D721Med (cell line): Measurements from ENCODE around the gene LIN54.
A peak's percentile ranks its signal among the peaks of the same experiment; 100 is the strongest.
"Not testable (repeated sequence)": the region's sequence is repeated elsewhere in the genome, so short reads cannot be mapped to it uniquely, and the experiment has no call there.

Source experiments
- DNase-seq: peaks from one replicate; pipeline ENCODE4 v3.0.0; 2011; ENCODE audit warnings: low spot score; ENCODE audit not compliant: insufficient read length
- FAIRE-seq: peaks from 2 replicates; lab custom pipeline; 2011; peaks lifted over from hg19 to GRCh38; lab: Jason Lieb, UNC
- CTCF ChIP-seq: IDR thresholded peaks from 2 replicates; pipeline ENCODE4 v1.5.1; 2012; ENCODE audit warnings: mild to moderate bottlenecking, control low read depth; ENCODE audit not compliant: insufficient read depth; ENCODE audit errors: missing control alignments

LIN54 gene

GRCh38 chr4:83036991-83037665 is 26.5 kb upstream of the LIN54 start:
- DNase-seq (no peak), FAIRE-seq (no peak)
- TF ChIP-seq CTCF = no peak

GRCh38 chr4:83034630-83035494 is 24.2 kb upstream of the LIN54 start, which contains the start of gene COPS4:
COPS4 (plus strand) TSS chr4:83035183; CDS start chr4:83035225, 42 bp downstream.
- FAIRE-seq = peak; percentile 93
- TF ChIP-seq CTCF = no peak
- peak; percentile 34 for DNase-seq

GRCh38 chr4:83029688-83030087 is 19.1 kb upstream of the LIN54 start:
- DNase-seq (no peak), FAIRE-seq (no peak)
- no peak for TF ChIP-seq CTCF

DNA sequence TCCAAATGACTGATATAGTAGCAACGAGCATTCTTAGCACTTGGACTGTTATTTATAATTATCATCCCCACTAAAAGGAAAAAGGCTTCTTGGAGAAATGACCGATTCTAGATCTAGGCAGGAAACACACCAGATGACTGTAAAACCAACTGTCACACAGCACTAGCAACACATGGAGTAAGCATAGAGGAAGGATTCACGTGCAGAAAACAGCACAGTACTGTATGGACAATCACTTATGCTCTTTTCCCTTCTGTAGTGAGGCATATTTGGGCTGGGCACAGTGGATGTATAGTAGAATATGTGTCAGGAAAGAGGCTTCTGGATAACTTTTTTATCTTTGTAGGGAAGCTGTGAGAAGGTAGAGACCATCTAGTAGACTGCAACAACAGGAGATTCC is 18.4 kb upstream of the LIN54 start:
- no peak for FAIRE-seq
- TF ChIP-seq CTCF = no peak

GRCh38 chr4:83025563-83025962 is 14.9 kb upstream of the LIN54 start:
- no peak for DNase-seq
- TF ChIP-seq CTCF = no peak
- FAIRE-seq = no peak

More for the DNA sequence above, 18.4 kb upstream of the LIN54 start:
- DNase-seq = no peak

GRCh38 chr4:83024233-83024632 is 13.6 kb upstream of the LIN54 start:
- FAIRE-seq (no peak), DNase-seq (no peak)
- no peak for TF ChIP-seq CTCF

- FAIRE-seq, DNase-seq: not testable (repeated sequence)
Observed at GRCh38 chr4:83023599-83023998, 13.0 kb upstream of the LIN54 start.
